ENCODE data around the gene CDH4. TPM values are rescaled to one million over a fixed set of nuclear protein-coding genes. Genes with fewer than 3 reads are reported as not detected.

Gene CDH4
- total and polyA plus RNA-seq, 2 of the 13 experiments (the other 11 are each of a cell fraction or from before 2014, with no cell fraction given) = not detected

GRCh38 chr20:61408951-61409740, 157.1 kb downstream of the CDH4 start:
- Histone ChIP-seq H3K4me2 (ENCODE audit: low read depth, low read length) (no peak overlapping the region), H4K20me1 (ENCODE audit: insufficient read depth, low read length) (no peaks in the 10 kb centered on the region; the same call in 1 of the 2 replicates), H3K79me2 (ENCODE audit: insufficient read depth, low read length) (no peaks in the 10 kb centered on the region), H3K4me3 (replicated peaks in 1 of 3; ENCODE audit: insufficient read depth in 1 of 3, low read depth in 2 of 3, low read length in 3 of 3) (no peak overlapping the region), H3K9ac (ENCODE audit: insufficient read depth, low read depth, low read length) (no peak overlapping the region), H3K27ac (ENCODE audit: extremely low read length, insufficient read depth, low read length) (no peak overlapping the region), H3K4me1 (ENCODE audit: insufficient read depth, low read length) (no peaks in the 10 kb centered on the region), H3K36me3 (replicated peaks in 1 of 2; ENCODE audit: control insufficient read depth in 1 of 2, insufficient read depth in 2 of 2, low read length in 2 of 2) (no peaks in the 10 kb centered on the region), H3K9me3 (ENCODE audit: low read length) (no peaks in the 10 kb centered on the region), H2AFZ (ENCODE audit: low read length) (no peak overlapping the region), H3K27me3 (ENCODE audit: control insufficient read depth in 1 of 2, insufficient read depth in 2 of 2, low read length in 2 of 2) (peaks cover 0 to 7% of the 10 kb centered on the region in 2 experiments; a peak in 3 of 5 replicates)
- BruUV-seq (replicated peaks) = no TSS peak
- ATAC-seq (no peak), FAIRE-seq (no peak), DNase-seq (ENCODE audit: low spot score) (no peak)
- intact Hi-C loops (cut with micrococcal nuclease; ENCODE audit: unreplicated experiment) (no loop called here), in situ Hi-C loops (cut with HindIII; ENCODE audit: extremely low pct_ligation_motif_present, low pct_unique_long_range_greater_than_20kb) (no loop called here)
- ChIA-PET CTCF (ENCODE audit: low intra/inter-chr PET ratio, low total read pairs) (no interaction called here), POLR2A (no interaction called here)
- 14% methylated on average over 18 of the region's 20 CpGs for WGBS (ENCODE audit: low lambda C conversion rate)
- no peak for TF ChIP-seq TEAD3 (CRISPR knock-in tag; optimal IDR thresholded peaks at IDR 0.05; ENCODE audit: borderline replicate concordance)
- no peak for TF ChIP-seq CCDC6 (CRISPR knock-in tag; IDR thresholded peaks at IDR 0.05)
- peak; percentile 84 for TF ChIP-seq MNT (IDR thresholded peaks at IDR 0.05)
- no peak for TF ChIP-seq PLSCR1 (CRISPR knock-in tag; IDR thresholded peaks at IDR 0.05; ENCODE audit: borderline replicate concordance)
- no peak for TF ChIP-seq PAX8 (CRISPR knock-in tag; IDR thresholded peaks at IDR 0.05; ENCODE audit: borderline replicate concordance)
- no peak for TF ChIP-seq ATRX (CRISPR knock-in tag; IDR thresholded peaks at IDR 0.05; ENCODE audit: borderline replicate concordance)
- no peak for TF ChIP-seq ZBTB7B (CRISPR knock-in tag; IDR thresholded peaks at IDR 0.05)

All from HepG2 (cell line).